NCI-H146 (cell line): ENCODE measurements around the gene FASTKD2.

Source experiments
- DNase-seq: peaks from one replicate; lab custom pipeline; 2025; lab: John Stamatoyannopoulos, UW

The FASTKD2 gene

GRCh38 chr2:206765242-206766056 is at the start of gene FASTKD2, which contains the start of gene MDH1B:
Gene FASTKD2, plus strand, starts transcription at chr2:206765606. Its CDS starts 1,088 bp downstream, at chr2:206766694.
Gene MDH1B, minus strand, starts transcription at chr2:206765328. Its CDS starts 57 bp downstream, at chr2:206765271.
- peak; percentile 72 for DNase-seq

GRCh38 chr2:206716623-206717022 is 48.8 kb upstream of the FASTKD2 start:
- no peak for DNase-seq

GRCh38 chr2:206718296-206718695 is 47.1 kb upstream of the FASTKD2 start, which contains the start of gene DYTN:
Gene DYTN, minus strand, starts transcription at chr2:206718396. Its CDS starts 117 bp downstream, at chr2:206718279.
- DNase-seq: no peak

- no peak for DNase-seq
These were observed 44.0 kb upstream of the FASTKD2 start for GRCh38 chr2:206721256-206721920.

GRCh38 chr2:206723288-206723687 is 42.1 kb upstream of the FASTKD2 start:
- DNase-seq: no peak

GRCh38 chr2:206727287-206727686 is 38.1 kb upstream of the FASTKD2 start:
- no peak for DNase-seq

- no peak for DNase-seq
These were observed 36.9 kb upstream of the FASTKD2 start for GRCh38 chr2:206728277-206729199.

- DNase-seq: no peak
These were observed 32.1 kb upstream of the FASTKD2 start for GRCh38 chr2:206733341-206733740.

GRCh38 chr2:206736935-206737334 is 28.5 kb upstream of the FASTKD2 start:
- DNase-seq: no peak

- no peak for DNase-seq
These were observed 26.1 kb upstream of the FASTKD2 start for GRCh38 chr2:206739271-206739670.

GRCh38 chr2:206740800-206741199 is 24.6 kb upstream of the FASTKD2 start:
- DNase-seq: no peak

GRCh38 chr2:206756816-206757215 is 8.6 kb upstream of the FASTKD2 start:
- DNase-seq: no peak

- DNase-seq: peak; percentile 11
These were observed 649 bp upstream of the FASTKD2 start for GRCh38 chr2:206764673-206765241.

- no peak for DNase-seq
These were observed 888 bp downstream of the FASTKD2 start for GRCh38 chr2:206766057-206766930.

- no peak for DNase-seq
These were observed 9.5 kb downstream of the FASTKD2 start for GRCh38 chr2:206774871-206775270.

GRCh38 chr2:206776432-206776831 is 11.0 kb downstream of the FASTKD2 start:
- no peak for DNase-seq

GRCh38 chr2:206780671-206781070 is 15.3 kb downstream of the FASTKD2 start:
- DNase-seq: no peak

GRCh38 chr2:206783718-206784117 is 18.3 kb downstream of the FASTKD2 start:
- no peak for DNase-seq

- DNase-seq: no peak
These were observed 19.4 kb downstream of the FASTKD2 start for GRCh38 chr2:206784559-206785353.
